GM18505 (cell line): ENCODE results near the gene UPK3A.
"Not testable (repeated sequence)": the region's sequence is repeated elsewhere in the genome, so short reads cannot be mapped to it uniquely, and the experiment has no call there.

Source experiments
- ATAC-seq: cut with Tn5 transposase; IDR thresholded peaks from one replicate; pipeline ENCODE4 v1.9.1; 2021; ENCODE audit not compliant: unreplicated experiment
- POLR2A ChIP-seq: IDR thresholded peaks from 4 replicates; pipeline ENCODE4 v1.6.1; 2011; ENCODE audit warnings: borderline replicate concordance; ENCODE audit not compliant: insufficient read depth, insufficient read length; ENCODE audit errors: extremely low read depth

The UPK3A gene

GRCh38 chr22:45263463-45264269 lies 21.1 kb upstream of the UPK3A start:
- no peak for TF ChIP-seq POLR2A
- peak; percentile 72 for ATAC-seq

GRCh38 chr22:45265535-45265934 lies 19.2 kb upstream of the UPK3A start:
- TF ChIP-seq POLR2A, result no peak
- ATAC-seq, result no peak

- no peak for TF ChIP-seq POLR2A
- peak; percentile 7 for ATAC-seq
Observed at GRCh38 chr22:45268167-45268957, 16.4 kb upstream of the UPK3A start.

GRCh38 chr22:45268958-45269844 lies 15.5 kb upstream of the UPK3A start:
- no peak for TF ChIP-seq POLR2A
- peak; percentile 69 for ATAC-seq

- no peak for ATAC-seq
Observed at GRCh38 chr22:45270095-45271020, 14.4 kb upstream of the UPK3A start.

GRCh38 chr22:45271667-45272201 lies 13.0 kb upstream of the UPK3A start:
- no peak for ATAC-seq
- TF ChIP-seq POLR2A, result no peak

More at GRCh38 chr22:45270095-45271020, 14.4 kb upstream of the UPK3A start:
- no peak for TF ChIP-seq POLR2A

GRCh38 chr22:45272498-45272897 lies 12.3 kb upstream of the UPK3A start:
- no peak for ATAC-seq

GRCh38 chr22:45273452-45274075 lies 11.2 kb upstream of the UPK3A start:
- TF ChIP-seq POLR2A, result no peak
- no peak for ATAC-seq

More at GRCh38 chr22:45272498-45272897, 12.3 kb upstream of the UPK3A start:
- no peak for TF ChIP-seq POLR2A

GRCh38 chr22:45276507-45277105 lies 8.1 kb upstream of the UPK3A start:
- ATAC-seq, result no peak
- TF ChIP-seq POLR2A, result no peak

- not testable (repeated sequence) for ATAC-seq
Observed at GRCh38 chr22:45277720-45278119, 7.0 kb upstream of the UPK3A start.

GRCh38 chr22:45278125-45278524 lies 6.6 kb upstream of the UPK3A start:
- TF ChIP-seq POLR2A, result no peak
- no peak for ATAC-seq
